Activated CD4-positive, alpha-beta memory T cell treated with anti-CD3 and anti-CD28 coated beads for 36 hours (primary cell): Measurements from ENCODE around the gene OR10G4. TPM values are rescaled to one million over a fixed set of nuclear protein-coding genes. Genes with fewer than 3 reads are reported as not detected.
"Not testable (repeated sequence)": the region's sequence is repeated elsewhere in the genome, so short reads cannot be mapped to it uniquely, and the experiment has no call there.

Experiments used
- CTCF ChIA-PET: fragments of 350-600 bp; sonication (Branson Sonifier 250); formaldehyde crosslinking; loops from one replicate; lab custom pipeline; 2021; ENCODE audit warnings: antibody characterized with exemption, inconsistent platforms; lab: Charles Lee
- POLR2A ChIA-PET: fragments of 350-600 bp; sonication (Branson Sonifier 250); formaldehyde crosslinking; loops from one replicate; lab custom pipeline; 2021; ENCODE audit warnings: antibody characterized with exemption; lab: Charles Lee
- DNase-seq: peaks from one replicate; pipeline ENCODE4 v3.0.0-alpha.2; 2020
- H3K27ac Mint-ChIP-seq: one replicate; pipeline ENCODE4 v1.8.0; 2021; ENCODE audit warnings: mixed read lengths
- H3K27me3 Mint-ChIP-seq: one replicate; pipeline ENCODE4 v1.8.0; 2021; ENCODE audit warnings: mixed read lengths
- H3K36me3 Mint-ChIP-seq: one replicate; pipeline ENCODE4 v1.8.0; 2021; ENCODE audit warnings: mixed read lengths
- H3K4me1 Mint-ChIP-seq: one replicate; pipeline ENCODE4 v1.8.0; 2021; ENCODE audit warnings: low read depth, mixed read lengths
- H3K4me3 Mint-ChIP-seq: one replicate; pipeline ENCODE4 v1.8.0; 2021; ENCODE audit warnings: mild to moderate bottlenecking, mixed read lengths
- H3K9me3 Mint-ChIP-seq: one replicate; pipeline ENCODE4 v1.8.0; 2021; ENCODE audit warnings: mixed read lengths
- intact Hi-C: fragments of 100-400 bp; cut with micrococcal nuclease; formaldehyde crosslinking; loops from one replicate; pipeline ENCODE4 v1.15.1; 2023
- total RNA-seq, 2 experiments: library from RNA; stranded (reverse); gene quantifications; one replicate each; pipeline ENCODE4 v1.2.3, GENCODE V29; 2021

Gene OR10G4
- not detected for total RNA-seq

GRCh38 chr11:124012697-124013096 lies at the start of gene OR10G4:
OR10G4 (plus strand) TSS chr11:124012997; CDS start chr11:124015575, 2,578 bp downstream.
- H3K27ac Mint-ChIP-seq = no peak within 1 kb of the TSS
- CTCF ChIA-PET = no interaction called here
- no peaks in the 10 kb centered on the region for H3K9me3 Mint-ChIP-seq
- peaks cover 2% of the 10 kb centered on the region for H3K27me3 Mint-ChIP-seq
- intact Hi-C loops = no loop called here
- POLR2A ChIA-PET = no interaction called here
- H3K36me3 Mint-ChIP-seq = no peaks in the 10 kb centered on the region
- H3K4me1 Mint-ChIP-seq = no peaks in the 10 kb centered on the region
- DNase-seq = no peak
- no peak within 1 kb of the TSS for H3K4me3 Mint-ChIP-seq

- ChIA-PET POLR2A (no interaction called here), CTCF (interaction anchor here (0.6 kb wide), 1 partner anchor 668 kb away, joined by 3 read pairs; no protein-coding TSS in a partner anchor)
- Mint-ChIP-seq H3K4me1 (no peaks in the 10 kb centered on the region), H3K9me3 (peaks cover under 1% of the 10 kb centered on the region), H3K27me3 (peaks cover 5% of the 10 kb centered on the region), H3K27ac (no peak overlapping the region), H3K36me3 (no peaks in the 10 kb centered on the region), H3K4me3 (no peak overlapping the region)
- no peak for DNase-seq
- intact Hi-C loops = no loop called here
These were observed 39.0 kb upstream of the OR10G4 start for GRCh38 chr11:123973816-123974215.

GRCh38 chr11:123976770-123977560 lies 35.8 kb upstream of the OR10G4 start:
- intact Hi-C loops = no loop called here
- no peaks in the 10 kb centered on the region for H3K4me1 Mint-ChIP-seq
- no peaks in the 10 kb centered on the region for H3K36me3 Mint-ChIP-seq
- H3K27me3 Mint-ChIP-seq = peaks cover 5% of the 10 kb centered on the region
- DNase-seq = no peak
- H3K27ac Mint-ChIP-seq = no peak overlapping the region
- no peak overlapping the region for H3K4me3 Mint-ChIP-seq
- H3K9me3 Mint-ChIP-seq = no peaks in the 10 kb centered on the region
- CTCF ChIA-PET = no interaction called here
- POLR2A ChIA-PET = no interaction called here

GRCh38 chr11:123977731-123978347 lies 35.0 kb upstream of the OR10G4 start, which contains the start of gene OR10S1:
OR10S1 (minus strand) TSS chr11:123977781; CDS start chr11:123977664, 117 bp downstream.
- Mint-ChIP-seq H3K4me1 (no peaks in the 10 kb centered on the region), H3K36me3 (peaks cover 1% of the 10 kb centered on the region), H3K27me3 (peaks cover 5% of the 10 kb centered on the region), H3K4me3 (no peak within 1 kb of the TSS), H3K9me3 (peaks cover 9% of the 10 kb centered on the region), H3K27ac (no peak within 1 kb of the TSS)
- ChIA-PET POLR2A (no interaction called here), CTCF (no interaction called here)
- intact Hi-C loops = no loop called here
- no peak for DNase-seq

- peaks cover 10% of the 10 kb centered on the region for H3K9me3 Mint-ChIP-seq
- H3K4me3 Mint-ChIP-seq = no peak overlapping the region
- intact Hi-C loops = no loop called here
- H3K4me1 Mint-ChIP-seq = no peaks in the 10 kb centered on the region
- ChIA-PET CTCF (no interaction called here), POLR2A (no interaction called here)
- H3K27ac Mint-ChIP-seq = no peak overlapping the region
- H3K27me3 Mint-ChIP-seq = no peaks in the 10 kb centered on the region
- H3K36me3 Mint-ChIP-seq = peaks cover 1% of the 10 kb centered on the region
- no peak for DNase-seq
These were observed 33.5 kb upstream of the OR10G4 start for GRCh38 chr11:123979311-123979710.

- no peaks in the 10 kb centered on the region for H3K9me3 Mint-ChIP-seq
- no peaks in the 10 kb centered on the region for H3K36me3 Mint-ChIP-seq
- no peak for DNase-seq
- H3K27ac Mint-ChIP-seq = no peak within 1 kb of the TSS
- intact Hi-C loops = no loop called here
- H3K4me3 Mint-ChIP-seq = no peak within 1 kb of the TSS
- H3K4me1 Mint-ChIP-seq = no peaks in the 10 kb centered on the region
- POLR2A ChIA-PET = no interaction called here
- CTCF ChIA-PET = no interaction called here
- H3K27me3 Mint-ChIP-seq = no peaks in the 10 kb centered on the region
These were observed 17.7 kb upstream of the OR10G4 start, which contains the start of gene OR10G6 for GRCh38 chr11:123995119-123995518. OR10G6 (minus strand) TSS chr11:123995161; CDS start chr11:123995161, 0 bp downstream.

- intact Hi-C loops, H3K4me3 Mint-ChIP-seq, H3K9me3 Mint-ChIP-seq, H3K4me1 Mint-ChIP-seq, H3K27ac Mint-ChIP-seq, POLR2A ChIA-PET, H3K36me3 Mint-ChIP-seq, DNase-seq, H3K27me3 Mint-ChIP-seq, CTCF ChIA-PET: not testable (repeated sequence)
These were observed 3.0 kb downstream of the OR10G4 start for GRCh38 chr11:124015837-124016236.

- intact Hi-C loops = no loop called here
- Mint-ChIP-seq H3K4me1 (no peaks in the 10 kb centered on the region), H3K9me3 (no peaks in the 10 kb centered on the region), H3K4me3 (no peak within 1 kb of the TSS), H3K27ac (no peak within 1 kb of the TSS), H3K27me3 (no peaks in the 10 kb centered on the region), H3K36me3 (no peaks in the 10 kb centered on the region)
- no peak for DNase-seq
- POLR2A ChIA-PET = no interaction called here
- CTCF ChIA-PET = no interaction called here
These were observed 13.7 kb downstream of the OR10G4 start, which contains the start of gene OR10G8 for GRCh38 chr11:124026498-124026897. OR10G8 (plus strand) TSS chr11:124026798; CDS start chr11:124029623, 2,825 bp downstream.

GRCh38 chr11:124036666-124037065 lies 23.9 kb downstream of the OR10G4 start:
- no peak overlapping the region for H3K4me3 Mint-ChIP-seq
- H3K9me3 Mint-ChIP-seq = no peaks in the 10 kb centered on the region
- POLR2A ChIA-PET = no interaction called here
- CTCF ChIA-PET = no interaction called here
- H3K36me3 Mint-ChIP-seq = no peaks in the 10 kb centered on the region
- intact Hi-C loops = no loop called here
- peaks cover 1% of the 10 kb centered on the region for H3K27me3 Mint-ChIP-seq
- no peaks in the 10 kb centered on the region for H3K4me1 Mint-ChIP-seq
- no peak overlapping the region for H3K27ac Mint-ChIP-seq
- DNase-seq = no peak

- no peak for DNase-seq
- H3K9me3 Mint-ChIP-seq = no peaks in the 10 kb centered on the region
- intact Hi-C loops = no loop called here
- no peak overlapping the region for H3K27ac Mint-ChIP-seq
- no peaks in the 10 kb centered on the region for H3K4me1 Mint-ChIP-seq
- POLR2A ChIA-PET = no interaction called here
- H3K27me3 Mint-ChIP-seq = peaks cover 1% of the 10 kb centered on the region
- no peak overlapping the region for H3K4me3 Mint-ChIP-seq
- H3K36me3 Mint-ChIP-seq = no peaks in the 10 kb centered on the region
- CTCF ChIA-PET = no interaction called here
These were observed 26.8 kb downstream of the OR10G4 start for GRCh38 chr11:124039557-124039956.

- H3K27me3 Mint-ChIP-seq = peaks cover 1% of the 10 kb centered on the region
- CTCF ChIA-PET = no interaction called here
These were observed 28.5 kb downstream of the OR10G4 start, which contains the start of gene OR10G7 for GRCh38 chr11:124041254-124041653. OR10G7 (minus strand) TSS chr11:124041325; CDS start chr11:124039001, 2,324 bp downstream.

GRCh38 chr11:124043420-124043819 lies 30.6 kb downstream of the OR10G4 start:
- H3K9me3 Mint-ChIP-seq = no peaks in the 10 kb centered on the region
- DNase-seq = no peak
- no peaks in the 10 kb centered on the region for H3K4me1 Mint-ChIP-seq
- no peaks in the 10 kb centered on the region for H3K36me3 Mint-ChIP-seq
- intact Hi-C loops = no loop called here
- no peak overlapping the region for H3K4me3 Mint-ChIP-seq
- H3K27me3 Mint-ChIP-seq = no peaks in the 10 kb centered on the region
- H3K27ac Mint-ChIP-seq = no peak overlapping the region
- ChIA-PET POLR2A (no interaction called here), CTCF (no interaction called here)

More at GRCh38 chr11:124041254-124041653, 28.5 kb downstream of the OR10G4 start, which contains the start of gene OR10G7:
- no peaks in the 10 kb centered on the region for H3K36me3 Mint-ChIP-seq
- no peak within 1 kb of the TSS for H3K27ac Mint-ChIP-seq
- no peak for DNase-seq
- H3K4me3 Mint-ChIP-seq = no peak within 1 kb of the TSS
- no peaks in the 10 kb centered on the region for H3K4me1 Mint-ChIP-seq
- H3K9me3 Mint-ChIP-seq = no peaks in the 10 kb centered on the region
- intact Hi-C loops = no loop called here
- POLR2A ChIA-PET = no interaction called here
